Measurements from ENCODE around the gene ATP9A.

DNA sequence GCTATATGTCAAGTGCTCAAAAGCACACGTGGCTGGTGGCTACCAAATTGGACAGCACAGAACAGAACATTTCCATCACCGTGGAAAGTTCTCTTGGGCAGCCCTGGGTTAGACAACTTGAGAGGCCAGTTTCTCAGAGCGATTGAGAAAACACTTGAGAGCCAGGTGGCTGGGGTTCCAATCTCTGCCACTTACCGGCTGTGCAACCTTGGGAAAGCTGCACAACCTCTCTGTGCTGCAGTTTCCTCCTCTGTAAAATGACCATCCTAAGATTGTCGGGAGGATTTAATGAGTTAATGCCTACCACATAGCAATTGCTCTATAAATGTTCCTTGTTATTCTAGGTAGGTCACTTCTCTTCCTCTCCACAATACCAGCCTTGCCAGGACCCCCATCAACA lies 200.6 kb downstream of the ATP9A start:
- TF ChIP-seq FOXP2 (optimal IDR thresholded peaks at IDR 0.05; ENCODE audit: borderline replicate concordance, extremely low read depth, extremely low read length, insufficient read depth), result no peak
- TF ChIP-seq POLR2AphosphoS5 (IDR thresholded peaks at IDR 0.05; ENCODE audit: low read depth, low read length), result no peak
- TF ChIP-seq TAF1 (IDR thresholded peaks at IDR 0.05; ENCODE audit: borderline replicate concordance, insufficient read depth, low read length), result no peak
- no peak for TF ChIP-seq SIN3A (IDR thresholded peaks at IDR 0.05; ENCODE audit: borderline replicate concordance, insufficient read depth, low read length)

Measured in PFSK-1 (cell line).